Naive B cell (primary cell): ENCODE measurements around the gene EMB. TPM values are rescaled to one million over a fixed set of nuclear protein-coding genes. Genes with fewer than 3 reads are reported as not detected.
"Not testable (repeated sequence)": the region's sequence is repeated elsewhere in the genome, so short reads cannot be mapped to it uniquely, and the experiment has no call there.

Experiments used
- ATAC-seq, 2 donors: fragments of 150-1000 bp; cut with Tn5 transposase; 2 replicates each; pipeline ENCODE4 v1.10.0; 2021; ENCODE audit warnings: low read depth in 2 of 2, mild to moderate bottlenecking in 2 of 2, moderate library complexity in 2 of 2
- DNase-seq: peaks from one replicate; pipeline ENCODE4 v3.0.0; 2022
- H3K27ac Mint-ChIP-seq, 6 donors: one replicate each; pipeline ENCODE4 v1.8.0; 2020 to 2022; ENCODE audit warnings: mild to moderate bottlenecking in 6 of 6, mixed read lengths in 6 of 6, moderate library complexity in 5 of 6, inconsistent platforms in 2 of 6
- H3K27me3 Mint-ChIP-seq, 3 donors: one replicate each; pipeline ENCODE4 v1.8.0; 2021 to 2022; ENCODE audit warnings: mixed read lengths in 3 of 3, mild to moderate bottlenecking in 1 of 3
- H3K36me3 Mint-ChIP-seq, 2 donors: one replicate each; pipeline ENCODE4 v1.8.0; 2020 to 2022; ENCODE audit warnings: mixed read lengths in 2 of 2, inconsistent platforms in 1 of 2, mild to moderate bottlenecking in 1 of 2
- H3K4me1 Mint-ChIP-seq, 3 donors: one replicate each; pipeline ENCODE4 v1.8.0; 2020 to 2022; ENCODE audit warnings: mixed read lengths in 3 of 3, inconsistent platforms in 1 of 3, mild to moderate bottlenecking in 1 of 3, moderate library complexity in 1 of 3
- H3K4me3 Mint-ChIP-seq, 8 donors: one replicate each; pipeline ENCODE4 v1.8.0; 2020 to 2022; ENCODE audit warnings: mild to moderate bottlenecking in 8 of 8, mixed read lengths in 8 of 8, moderate library complexity in 8 of 8, inconsistent platforms in 2 of 8
- H3K9me3 Mint-ChIP-seq, 7 donors: one replicate each; pipeline ENCODE4 v1.8.0; 2020 to 2022; ENCODE audit warnings: mixed read lengths in 7 of 7, mild to moderate bottlenecking in 5 of 7, inconsistent platforms in 2 of 7, moderate library complexity in 1 of 7
- polyA plus RNA-seq, 6 donors: library from polyadenylated mRNA; unstranded; fragments of 300-500 nt; fragmentation: Illumina TruSeq; gene quantifications; one replicate each; pipeline ENCODE4 v1.2.3, GENCODE V29; 2021; ENCODE audit warnings: low read depth in 6 of 6

EMB gene
- polyA plus RNA-seq, 6 donors from 2014 or later, result 95.7 to 164 (median 113) TPM

- not testable (repeated sequence) for H3K27me3 Mint-ChIP-seq
- Mint-ChIP-seq H3K4me1 (peaks cover 43 to 85% (median 68%) of the 10 kb centered on the region in 3 donors), H3K27ac (peak overlapping the region in 5 of 6 donors; percentile 12 to 98 (median 58))
These were observed 1.8 kb upstream of the EMB start for GRCh38 chr5:50442559-50443539.

GRCh38 chr5:50441493-50441955, 436 bp upstream of the EMB start:
- peak overlapping the region; percentile 91 to 97 (median 94) for H3K4me3 Mint-ChIP-seq
- peaks cover 39 to 84% (median 57%) of the 10 kb centered on the region in 3 donors for H3K4me1 Mint-ChIP-seq
- ATAC-seq (no peak), DNase-seq (no peak)
- no peaks in the 10 kb centered on the region for H3K9me3 Mint-ChIP-seq
- H3K36me3 Mint-ChIP-seq, result peaks cover 0 to 2% of the 10 kb centered on the region in 2 donors
- H3K27ac Mint-ChIP-seq, result peak overlapping the region; percentile 95 to 99 (median 98)
- H3K27me3 Mint-ChIP-seq, result no peaks in the 10 kb centered on the region

More at GRCh38 chr5:50442559-50443539, 1.8 kb upstream of the EMB start:
- peak overlapping the region in 7 of 8 donors; percentile 10 to 93 (median 56) for H3K4me3 Mint-ChIP-seq
- H3K36me3 Mint-ChIP-seq, H3K9me3 Mint-ChIP-seq, DNase-seq, ATAC-seq: not testable (repeated sequence)

- Mint-ChIP-seq H3K4me3 (peak overlapping the region; percentile 22 to 97 (median 94)), H3K9me3 (no peaks in the 10 kb centered on the region), H3K4me1 (peaks cover 41 to 84% (median 57%) of the 10 kb centered on the region in 3 donors), H3K27ac (peak overlapping the region in 5 of 6 donors; percentile 47 to 98 (median 63)), H3K36me3 (peaks cover 5 to 11% of the 10 kb centered on the region in 2 donors), H3K27me3 (no peaks in the 10 kb centered on the region)
- DNase-seq (no peak), ATAC-seq (no peak)
These were observed 1.9 kb downstream of the EMB start for GRCh38 chr5:50439221-50439620.

GRCh38 chr5:50438060-50438459, 3.0 kb downstream of the EMB start:
- not testable (repeated sequence) for H3K27me3 Mint-ChIP-seq, H3K27ac Mint-ChIP-seq, H3K9me3 Mint-ChIP-seq, DNase-seq, ATAC-seq
- Mint-ChIP-seq H3K36me3 (peaks cover 5 to 11% of the 10 kb centered on the region in 2 donors), H3K4me3 (peak overlapping the region in 4 of 8 donors; percentile 41 to 91 (median 68)), H3K4me1 (peaks cover 45 to 86% (median 62%) of the 10 kb centered on the region in 3 donors)

GRCh38 chr5:50435168-50435567, 5.9 kb downstream of the EMB start:
- Mint-ChIP-seq H3K4me3 (peak overlapping the region in 3 of 8 donors; percentile 0 to 22 (median 18)), H3K9me3 (no peaks in the 10 kb centered on the region), H3K36me3 (peaks cover 5 to 11% of the 10 kb centered on the region in 2 donors), H3K27ac (peak overlapping the region; percentile 9 to 52 (median 36)), H3K4me1 (peaks cover 46 to 87% (median 66%) of the 10 kb centered on the region in 3 donors), H3K27me3 (no peaks in the 10 kb centered on the region)
- ATAC-seq (no peak), DNase-seq (no peak)

GRCh38 chr5:50431133-50431904, 9.8 kb downstream of the EMB start:
- H3K4me1 Mint-ChIP-seq, result peaks cover 42 to 73% (median 47%) of the 10 kb centered on the region in 3 donors
- not testable (repeated sequence) for ATAC-seq, DNase-seq, H3K9me3 Mint-ChIP-seq, H3K27me3 Mint-ChIP-seq
- peak overlapping the region in 4 of 6 donors; percentile 39 to 97 (median 96) for H3K27ac Mint-ChIP-seq
- peak overlapping the region in 3 of 8 donors; percentile 11 to 37 (median 20) for H3K4me3 Mint-ChIP-seq
- peaks cover 1 to 17% of the 10 kb centered on the region in 2 donors for H3K36me3 Mint-ChIP-seq

- not testable (repeated sequence) for H3K9me3 Mint-ChIP-seq, DNase-seq, H3K4me3 Mint-ChIP-seq, H3K27me3 Mint-ChIP-seq, ATAC-seq
- H3K27ac Mint-ChIP-seq, result peak overlapping the region in 3 of 6 donors; percentile 8 to 54 (median 51)
- H3K36me3 Mint-ChIP-seq, result peaks cover 15 to 28% of the 10 kb centered on the region in 2 donors
- H3K4me1 Mint-ChIP-seq, result peaks cover 36 to 44% (median 44%) of the 10 kb centered on the region in 3 donors
These were observed 17.8 kb downstream of the EMB start for GRCh38 chr5:50423100-50423799.

- not testable (repeated sequence) for H3K9me3 Mint-ChIP-seq, DNase-seq, H3K27me3 Mint-ChIP-seq, H3K27ac Mint-ChIP-seq, H3K4me3 Mint-ChIP-seq, ATAC-seq
- peaks cover 45 to 56% (median 48%) of the 10 kb centered on the region in 3 donors for H3K4me1 Mint-ChIP-seq
- peaks cover 15 to 21% of the 10 kb centered on the region in 2 donors for H3K36me3 Mint-ChIP-seq
These were observed 19.7 kb downstream of the EMB start for GRCh38 chr5:50421184-50421950.

GRCh38 chr5:50420343-50420935, 20.6 kb downstream of the EMB start:
- Mint-ChIP-seq H3K9me3 (peaks cover 0 to 6% (median 0%) of the 10 kb centered on the region in 7 donors), H3K4me3 (no peak overlapping the region), H3K4me1 (peaks cover 48 to 57% (median 54%) of the 10 kb centered on the region in 3 donors), H3K27ac (peak overlapping the region in 3 of 6 donors; percentile 45 to 71 (median 60)), H3K36me3 (peaks cover 15 to 20% of the 10 kb centered on the region in 2 donors), H3K27me3 (no peaks in the 10 kb centered on the region)
- DNase-seq (no peak), ATAC-seq (no peak)

- peaks cover 8 to 13% of the 10 kb centered on the region in 2 donors for H3K36me3 Mint-ChIP-seq
- peaks cover 51 to 60% (median 57%) of the 10 kb centered on the region in 3 donors for H3K4me1 Mint-ChIP-seq
- not testable (repeated sequence) for H3K27me3 Mint-ChIP-seq, H3K4me3 Mint-ChIP-seq, ATAC-seq, DNase-seq, H3K9me3 Mint-ChIP-seq
- H3K27ac Mint-ChIP-seq, result peak overlapping the region in 1 of 6 donors; percentile 90
These were observed 21.4 kb downstream of the EMB start for GRCh38 chr5:50419656-50420055.

- not testable (repeated sequence) for H3K9me3 Mint-ChIP-seq, H3K27me3 Mint-ChIP-seq
- H3K27ac Mint-ChIP-seq, result peak overlapping the region in 5 of 6 donors; percentile 69 to 87 (median 80)
- peaks cover 53 to 72% (median 58%) of the 10 kb centered on the region in 3 donors for H3K4me1 Mint-ChIP-seq
- H3K4me3 Mint-ChIP-seq, result peak overlapping the region; percentile 5 to 71 (median 56)
- peaks cover 5 to 13% of the 10 kb centered on the region in 2 donors for H3K36me3 Mint-ChIP-seq
- ATAC-seq, result peak; percentile 37
- peak; percentile 15 for DNase-seq
These were observed 24.5 kb downstream of the EMB start for GRCh38 chr5:50416637-50417036.
